Measurements from ENCODE around the gene SARS1. TPM values are rescaled to one million over a fixed set of nuclear protein-coding genes. Genes with fewer than 3 reads are reported as not detected.

SARS1 gene
- total RNA-seq, 1 experiment from 2014 or later: 492 TPM

DNA sequence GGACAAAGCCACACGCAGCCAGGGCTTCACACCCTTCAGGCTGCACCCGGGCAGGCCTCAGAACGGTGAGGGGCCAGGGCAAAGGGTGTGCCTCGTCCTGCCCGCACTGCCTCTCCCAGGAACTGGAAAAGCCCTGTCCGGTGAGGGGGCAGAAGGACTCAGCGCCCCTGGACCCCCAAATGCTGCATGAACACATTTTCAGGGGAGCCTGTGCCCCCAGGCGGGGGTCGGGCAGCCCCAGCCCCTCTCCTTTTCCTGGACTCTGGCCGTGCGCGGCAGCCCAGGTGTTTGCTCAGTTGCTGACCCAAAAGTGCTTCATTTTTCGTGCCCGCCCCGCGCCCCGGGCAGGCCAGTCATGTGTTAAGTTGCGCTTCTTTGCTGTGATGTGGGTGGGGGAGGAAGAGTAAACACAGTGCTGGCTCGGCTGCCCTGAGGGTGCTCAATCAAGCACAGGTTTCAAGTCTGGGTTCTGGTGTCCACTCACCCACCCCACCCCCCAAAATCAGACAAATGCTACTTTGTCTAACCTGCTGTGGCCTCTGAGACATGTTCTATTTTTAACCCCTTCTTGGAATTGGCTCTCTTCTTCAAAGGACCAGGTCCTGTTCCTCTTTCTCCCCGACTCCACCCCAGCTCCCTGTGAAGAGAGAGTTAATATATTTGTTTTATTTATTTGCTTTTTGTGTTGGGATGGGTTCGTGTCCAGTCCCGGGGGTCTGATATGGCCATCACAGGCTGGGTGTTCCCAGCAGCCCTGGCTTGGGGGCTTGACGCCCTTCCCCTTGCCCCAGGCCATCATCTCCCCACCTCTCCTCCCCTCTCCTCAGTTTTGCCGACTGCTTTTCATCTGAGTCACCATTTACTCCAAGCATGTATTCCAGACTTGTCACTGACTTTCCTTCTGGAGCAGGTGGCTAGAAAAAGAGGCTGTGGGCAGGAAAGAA, 61.1 kb downstream of the SARS1 start:
- peak overlapping the region; percentile 79 for H3K27ac Mint-ChIP-seq (ENCODE audit: low read depth, unreplicated experiment)
- H3K4me3 Mint-ChIP-seq (ENCODE audit: unreplicated experiment): peak overlapping the region; percentile 72
- H3K36me3 Mint-ChIP-seq (ENCODE audit: insufficient read depth, unreplicated experiment): peaks cover 6% of the 10 kb centered on the region
- no peak for TF ChIP-seq CTCF (IDR thresholded peaks at IDR 0.05; ENCODE audit: unreplicated experiment)
- no peaks in the 10 kb centered on the region for H3K9me3 Mint-ChIP-seq (ENCODE audit: unreplicated experiment)
- BruUV-seq (replicated peaks): no TSS peak
- DNase-seq (ENCODE audit: unreplicated experiment): peak; percentile 94
- ChIA-PET POLR2A (interaction anchor here (0.6 to 2.4 kb wide), 7 partner anchors 12 to 124 kb away, joined by 3 to 11 read pairs (median 4); no protein-coding TSS in a partner anchor), CTCF (interaction anchor here (5.3 to 5.7 kb wide), 2 partner anchors 11 to 123 kb away, joined by 43 to 102 read pairs; partner anchors contain the start of gene SORT1)
- intact Hi-C loops (cut with micrococcal nuclease): loop anchor here (1.0 to 5.0 kb wide), 2 partner anchors 12 to 257 kb away; no protein-coding TSS in a partner anchor
- no peaks in the 10 kb centered on the region for H3K27me3 Mint-ChIP-seq (ENCODE audit: insufficient read depth, unreplicated experiment)
- peaks cover 29% of the 10 kb centered on the region for H3K4me1 Mint-ChIP-seq (ENCODE audit: insufficient read depth, unreplicated experiment)

DNA sequence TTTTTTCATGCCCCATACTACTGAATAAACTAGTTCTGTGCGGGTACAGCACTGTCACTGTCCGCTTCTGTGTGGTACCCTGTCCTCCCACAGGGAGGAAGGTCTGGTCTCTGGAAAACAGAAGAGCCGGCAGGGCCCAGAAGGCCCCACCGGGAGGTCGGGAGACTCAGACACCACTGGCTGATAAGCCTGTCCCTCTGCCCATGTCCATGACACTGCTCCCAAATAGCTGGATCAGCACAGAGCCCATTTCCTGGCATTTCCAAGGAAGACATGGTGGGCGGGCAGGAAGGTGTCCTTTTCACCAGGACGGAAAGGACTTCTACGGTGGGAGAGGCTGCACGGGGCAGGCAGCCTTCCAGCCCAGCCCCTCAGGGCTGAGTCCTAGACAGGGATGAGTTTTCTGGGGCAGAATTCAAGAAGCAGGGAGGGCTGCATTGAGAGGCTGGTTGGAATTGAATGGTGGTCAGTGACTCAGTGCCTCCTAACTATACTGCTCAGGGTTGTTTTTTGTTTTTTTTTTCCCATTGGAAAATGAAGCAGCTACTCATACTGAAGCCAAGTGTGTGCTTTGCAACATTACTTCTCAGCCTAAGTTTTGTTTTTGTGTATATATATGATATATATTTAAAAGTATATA, 62.1 kb downstream of the SARS1 start:
- POLR2A ChIA-PET: interaction anchor here (0.5 to 4.2 kb wide), 9 partner anchors 68 to 238 kb away, joined by 3 to 35 read pairs (median 5); partner anchors contain the start of genes PSMA5 and SORT1
- no peak for TF ChIP-seq CTCF (IDR thresholded peaks at IDR 0.05; ENCODE audit: unreplicated experiment)
- BruUV-seq (replicated peaks): no TSS peak
- Mint-ChIP-seq H3K27ac (ENCODE audit: low read depth, unreplicated experiment) (peak overlapping the region; percentile 79), H3K4me1 (ENCODE audit: insufficient read depth, unreplicated experiment) (peaks cover 30% of the 10 kb centered on the region), H3K27me3 (ENCODE audit: insufficient read depth, unreplicated experiment) (no peaks in the 10 kb centered on the region), H3K4me3 (ENCODE audit: unreplicated experiment) (peak overlapping the region; percentile 72), H3K36me3 (ENCODE audit: insufficient read depth, unreplicated experiment) (peaks cover 6% of the 10 kb centered on the region), H3K9me3 (ENCODE audit: unreplicated experiment) (no peaks in the 10 kb centered on the region)
- CTCF ChIA-PET: interaction anchor here (0.7 to 5.7 kb wide), 18 partner anchors 12 to 257 kb away, joined by 3 to 102 read pairs (median 6); partner anchors contain the start of genes CYB561D1 and SORT1
- intact Hi-C loops (cut with micrococcal nuclease): loop anchor here (5.0 kb wide), 1 partner anchor 256 kb away; no protein-coding TSS in a partner anchor
- DNase-seq (ENCODE audit: unreplicated experiment): no peak

DNA sequence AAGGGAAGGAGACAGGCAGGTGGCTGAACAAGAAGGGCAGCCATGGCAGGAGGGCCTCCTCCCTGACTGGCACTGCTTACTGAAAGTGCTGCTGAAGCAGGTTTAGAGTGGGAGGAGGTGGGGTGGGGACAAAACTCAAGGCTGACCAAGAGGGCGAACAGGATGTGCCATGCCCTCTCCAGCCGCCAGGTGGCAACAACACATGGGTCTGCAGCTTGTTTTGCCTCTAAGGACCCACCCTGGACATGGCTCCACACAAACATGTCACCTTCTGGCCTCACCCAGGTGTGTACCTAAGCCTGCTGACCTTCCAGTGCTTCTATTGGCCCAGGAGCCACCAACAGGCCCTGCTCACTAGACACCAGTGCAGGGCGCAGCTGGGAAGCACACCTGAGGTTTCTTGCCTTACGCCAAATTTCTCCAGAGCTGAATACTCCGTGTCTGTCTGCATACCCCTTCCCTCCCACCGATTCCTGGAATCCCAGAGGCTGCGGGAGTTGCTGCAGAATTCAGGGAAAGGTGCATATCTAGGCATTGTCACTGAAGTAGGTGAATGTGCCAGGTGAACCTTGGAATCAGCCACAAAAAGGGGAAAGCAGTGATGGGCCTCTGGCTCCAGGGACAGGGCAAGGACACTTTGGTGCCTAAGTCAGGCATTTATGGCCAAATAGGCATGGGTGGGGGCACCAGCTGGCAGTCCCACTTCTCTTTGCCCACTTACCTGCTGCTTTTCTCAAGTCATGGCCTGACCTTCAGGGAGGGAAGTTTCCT, 63.9 kb downstream of the SARS1 start:
- BruUV-seq (replicated peaks): no TSS peak
- POLR2A ChIA-PET: interaction anchor here (0.6 to 4.2 kb wide), 10 partner anchors 15 to 148 kb away, joined by 3 to 35 read pairs (median 4); partner anchors contain the start of genes PSMA5, SARS1 and SORT1
- peaks cover 6% of the 10 kb centered on the region for H3K36me3 Mint-ChIP-seq (ENCODE audit: insufficient read depth, unreplicated experiment)
- H3K4me1 Mint-ChIP-seq (ENCODE audit: insufficient read depth, unreplicated experiment): peaks cover 48% of the 10 kb centered on the region
- DNase-seq (ENCODE audit: unreplicated experiment): peak; percentile 70
- peak; percentile 92 for TF ChIP-seq CTCF (IDR thresholded peaks at IDR 0.05; ENCODE audit: unreplicated experiment)
- no peak overlapping the region for H3K4me3 Mint-ChIP-seq (ENCODE audit: unreplicated experiment)
- intact Hi-C loops (cut with micrococcal nuclease): loop anchor here (1.0 to 5.0 kb wide), 2 partner anchors 122 to 255 kb away; no protein-coding TSS in a partner anchor
- CTCF ChIA-PET: interaction anchor here (0.6 to 5.7 kb wide), 31 partner anchors 9 to 255 kb away, joined by 3 to 102 read pairs (median 4); partner anchors contain the start of gene SORT1
- no peaks in the 10 kb centered on the region for H3K27me3 Mint-ChIP-seq (ENCODE audit: insufficient read depth, unreplicated experiment)
- H3K9me3 Mint-ChIP-seq (ENCODE audit: unreplicated experiment): no peaks in the 10 kb centered on the region
- H3K27ac Mint-ChIP-seq (ENCODE audit: low read depth, unreplicated experiment): peak overlapping the region; percentile 16

Measured in MCF 10A (cell line).